Endothelial cell of umbilical vein (primary cell): Measurements from ENCODE around the gene GANAB. TPM values are rescaled to one million over a fixed set of nuclear protein-coding genes. Genes with fewer than 3 reads are reported as not detected.

Source experiments
- Bru-seq: library from RNA; stranded (reverse); fragments of 400-500 nt; gene quantifications from one replicate; lab custom pipeline; 2021; lab: Mats Ljungman, UMichigan
- BruChase-seq, 2 experiments: library from RNA; stranded (reverse); fragments of 400-500 nt; gene quantifications; one replicate each; lab custom pipeline; 2021; lab: Mats Ljungman, UMichigan
- BruUV-seq: library from RNA; stranded (reverse); fragments of 400-500 nt; replicated peaks from 2 replicates; lab custom pipeline; 2021; lab: Mats Ljungman, UMichigan
- CTCF ChIA-PET: fragments of 300-600, 350-600 bp; sonication (Branson Sonifier 250); formaldehyde crosslinking; loops from one replicate; lab custom pipeline; 2021; ENCODE audit warnings: antibody characterized with exemption, inconsistent platforms; lab: Charles Lee
- POLR2A ChIA-PET: fragments of 300-600, 350-600 bp; sonication (Branson Sonifier 250); formaldehyde crosslinking; loops from one replicate; lab custom pipeline; 2021; ENCODE audit warnings: antibody characterized with exemption, inconsistent platforms; lab: Charles Lee
- DNase-seq: peaks from one replicate; pipeline ENCODE4 v3.0.0-alpha.2; 2011; ENCODE audit warnings: low read depth, low spot score
- FAIRE-seq: peaks from 2 replicates; lab custom pipeline; 2011; peaks lifted over from hg19 to GRCh38; lab: Jason Lieb, UNC
- H2AFZ ChIP-seq: 2 replicates; pipeline ENCODE4 v1.6.0; 2012; ENCODE audit warnings: low read depth, low read length, control low read depth, inconsistent platforms
- H3K27ac ChIP-seq: 2 replicates; pipeline ENCODE4 v1.5.1; 2011; ENCODE audit warnings: low read depth, mild to moderate bottlenecking, control low read depth, low read length, moderate library complexity; ENCODE audit not compliant: insufficient read depth
- H3K27me3 ChIP-seq, 2 experiments: 2 replicates each; pipeline versions ENCODE4 v1.6.0 to v1.6.1; 2011; ENCODE audit warnings: low read length in 2 of 2, mixed read lengths in 1 of 2; ENCODE audit not compliant: control insufficient read depth in 2 of 2, insufficient read depth in 2 of 2
- H3K36me3 ChIP-seq, 2 experiments: 2 replicates in 1 of 2; 3 replicates in 1 of 2; pipeline ENCODE4 v1.5.1; 2011; ENCODE audit warnings: low read length in 2 of 2, mild to moderate bottlenecking in 1 of 2, moderate library complexity in 1 of 2; ENCODE audit not compliant: control insufficient read depth in 2 of 2, insufficient read depth in 2 of 2; ENCODE audit errors: extremely low read depth in 1 of 2
- H3K4me1 ChIP-seq: 3 replicates; pipeline ENCODE4 v1.5.1; 2011; ENCODE audit warnings: mild to moderate bottlenecking, low read length; ENCODE audit not compliant: control insufficient read depth, insufficient read depth; ENCODE audit errors: extremely low read depth
- H3K4me2 ChIP-seq: 2 replicates; pipeline ENCODE4 v1.6.1; 2011; ENCODE audit warnings: low read length, control low read depth, mixed read lengths; ENCODE audit not compliant: insufficient read depth
- H3K4me3 ChIP-seq, 3 experiments: fragments of 200-600 bp in 1 of 3; sonication (generic), shearing (Covaris generic) in 1 of 3; replicated peaks in 1 of 3; 2 replicates each; pipeline ENCODE4 v1.5.1; 2011 to 2016; ENCODE audit warnings: control low read depth in 3 of 3, low read length in 3 of 3, mild to moderate bottlenecking in 2 of 3, inconsistent platforms in 1 of 3, low read depth in 1 of 3, moderate library complexity in 1 of 3; ENCODE audit not compliant: insufficient read depth in 1 of 3
- H3K79me2 ChIP-seq: 2 replicates; pipeline ENCODE4 v1.6.0; 2012; ENCODE audit warnings: low read length, inconsistent platforms; ENCODE audit not compliant: control insufficient read depth, insufficient read depth
- H3K9ac ChIP-seq: replicated peaks from 2 replicates; pipeline ENCODE3; 2011; ENCODE audit warnings: low read length, control low read depth; ENCODE audit not compliant: insufficient read depth; ENCODE audit errors: extremely low read depth
- H3K9me1 ChIP-seq: replicated peaks from 3 replicates; pipeline ENCODE4 v1.6.0; 2011; ENCODE audit warnings: mild to moderate bottlenecking, low read length; ENCODE audit not compliant: control insufficient read depth, insufficient read depth; ENCODE audit errors: extremely low read depth
- H3K9me3 ChIP-seq: replicated peaks from 2 replicates; pipeline ENCODE4 v1.5.1; 2012; ENCODE audit warnings: low read length, inconsistent platforms; ENCODE audit not compliant: control insufficient read depth, insufficient read depth
- H4K20me1 ChIP-seq: replicated peaks from 2 replicates; pipeline ENCODE3; 2011; ENCODE audit warnings: mild to moderate bottlenecking, low read length; ENCODE audit not compliant: control insufficient read depth, insufficient read depth; ENCODE audit errors: extremely low read depth
- EZH2 ChIP-seq: IDR thresholded peaks from 2 replicates; pipeline ENCODE4 v1.6.1; 2012; ENCODE audit warnings: borderline replicate concordance, low read depth, mild to moderate bottlenecking, moderate library complexity, low read length, inconsistent platforms; ENCODE audit not compliant: severe bottlenecking
- GATA2 ChIP-seq: IDR thresholded peaks from 2 replicates; pipeline ENCODE4 v1.7.0; 2011; ENCODE audit warnings: low read depth, mild to moderate bottlenecking, moderate library complexity, mixed read lengths, low read length; ENCODE audit not compliant: insufficient read length, insufficient read depth
- MAX ChIP-seq: IDR thresholded peaks from 2 replicates; pipeline ENCODE4 v1.6.1; 2011; ENCODE audit not compliant: insufficient read depth, insufficient read length
- POLR2A ChIP-seq: IDR thresholded peaks from 2 replicates; pipeline ENCODE4 v1.6.1; 2012; ENCODE audit warnings: low read depth, mild to moderate bottlenecking, control low read depth, low read length
- POLR2AphosphoS5 ChIP-seq: IDR thresholded peaks from 2 replicates; pipeline ENCODE4 v1.6.1; 2012; ENCODE audit warnings: low read depth, mild to moderate bottlenecking, control low read depth, low read length, moderate library complexity; ENCODE audit not compliant: insufficient read depth
- dilution Hi-C: fragments of 300-500 bp; cut with MboI; formaldehyde crosslinking; loops from one replicate; pipeline ENCODE4 v1.15.0; 2019; ENCODE audit warnings: low sequenced_read_pairs; ENCODE audit not compliant: extremely low pct_ligation_motif_present
- intact Hi-C: fragments of 100-400 bp; cut with micrococcal nuclease; formaldehyde crosslinking; loops from one replicate; pipeline ENCODE4 v1.10.0; 2022
- long read RNA-seq: library from polyadenylated mRNA; stranded (forward); transcript quantifications from one replicate; pipeline ENCODE4 v2.0.0, GENCODE V29; 2021
- polyA minus RNA-seq, 3 experiments: library from RNA; depleted of rRNA, polyadenylated mRNA; stranded (reverse); fragments of >200 nt; gene quantifications; 1 replicate in 1 of 3; 2 replicates in 2 of 3; pipeline ENCODE4 v1.2.3, GENCODE V29; 2011
- polyA plus RNA-seq, 4 experiments: library from polyadenylated mRNA; depleted of rRNA in 3 of 4; stranded (reverse) in 3 of 4; unstranded in 1 of 4; fragments of >200 nt; gene quantifications; 2 replicates each; pipeline versions ENCODE4 v1.2.1 to v1.2.3, GENCODE V29; 2011 to 2012; ENCODE audit warnings: missing spikeins in 1 of 4
- total RNA-seq: library from RNA; stranded (reverse); gene quantifications from 2 replicates; pipeline ENCODE4 v1.2.3, GENCODE V29; 2021

GANAB gene
- total RNA-seq (357 and 389 TPM in 2 replicates), polyA plus RNA-seq (433 and 455 TPM in 2 replicates), polyA minus RNA-seq (494 and 636 TPM in 2 replicates), Bru-seq, nascent RNA (percentile 85 among the genes with signal in this experiment), BruChase-seq, experiment 1, labeled RNA remaining after a 6-hour chase (percentile 97 among the genes with signal in this experiment), BruChase-seq, experiment 2, labeled RNA remaining after a 2-hour chase (percentile 93 among the genes with signal in this experiment)
- 257 and 286 TPM in 2 replicates for polyA plus RNA-seq (2011; cell fraction: cytosol; rRNA removed)
- polyA plus RNA-seq (2011; cell fraction: nucleus; rRNA removed): 426 and 431 TPM in 2 replicates
- 275 and 294 TPM in 2 replicates for polyA plus RNA-seq (2012)
- polyA minus RNA-seq (2011; cell fraction: cytosol; rRNA and poly(A)+ RNA removed): 192 TPM
- 143 and 195 TPM in 2 replicates for polyA minus RNA-seq (2011; cell fraction: nucleus; rRNA and poly(A)+ RNA removed)
- long read RNA-seq, transcript GANAB-202 (24 exons, 3,608 nt): major isoform, 52 of 313 reads
- long read RNA-seq, transcript GANAB-201 (25 exons, 3,906 nt): minor isoform, 8 of 313 reads
- long read RNA-seq, partial matches to known transcripts: 59 of 313 reads
- long read RNA-seq, other reads (novel, unspliced or antisense): 193 of 313 reads

DNA sequence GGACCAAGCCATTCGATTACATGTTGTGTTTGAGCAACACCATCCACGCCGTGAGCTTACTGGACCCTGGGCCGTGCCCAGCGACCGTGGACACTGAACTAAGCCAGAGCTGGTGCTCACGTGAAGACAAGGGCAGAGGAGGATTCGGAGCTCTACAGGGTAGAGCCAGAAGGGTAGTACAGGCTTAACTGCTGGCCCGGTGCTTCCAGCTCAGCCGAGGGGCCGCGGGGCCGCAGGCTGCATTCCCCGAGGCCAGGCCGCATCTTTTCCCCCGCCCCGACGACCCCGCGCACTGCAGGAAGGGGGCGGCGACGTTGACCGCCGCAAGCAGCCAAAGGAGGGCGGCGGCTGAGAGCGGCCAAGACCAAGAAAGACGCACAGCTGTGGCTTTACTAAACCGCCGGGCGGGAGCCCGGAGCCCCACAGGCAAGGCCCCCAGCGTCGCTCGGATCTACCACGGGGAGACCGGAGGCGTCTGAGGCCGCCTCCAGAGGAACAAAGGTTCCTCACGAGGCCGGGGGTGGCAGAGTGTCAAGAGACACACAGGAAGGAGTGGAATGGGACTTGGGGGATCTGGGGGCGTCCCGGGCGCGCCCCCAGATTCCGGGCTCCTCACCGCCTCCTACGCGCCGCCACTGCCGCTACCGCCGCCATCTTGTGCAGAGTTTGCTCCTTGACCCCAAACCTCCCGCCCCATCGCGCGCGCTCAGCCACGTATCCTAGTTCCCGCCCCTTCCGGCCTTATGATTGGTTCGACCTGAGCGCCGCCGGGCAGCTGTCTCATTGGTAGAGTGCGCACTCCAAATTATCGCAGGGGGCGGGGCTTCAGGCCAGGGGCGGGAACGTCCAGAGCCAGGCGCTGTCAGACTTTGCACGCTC lies at the start of gene GANAB:
Gene GANAB (minus strand): TSS at position 668 of the 879 bp plus-strand sequence. CDS start 14 bp downstream, at position 654.
- Histone ChIP-seq H3K79me2 (peaks cover 41% of the 10 kb centered on the region), H3K9ac (peak within 1 kb of the TSS; percentile 92), H3K9me3 (no peaks in the 10 kb centered on the region), H3K4me1 (peaks cover 11% of the 10 kb centered on the region), H3K4me3 (peak within 1 kb of the TSS; percentile 62 to 87 (median 65)), H3K9me1 (no peaks in the 10 kb centered on the region), H3K4me2 (peak within 1 kb of the TSS; percentile 53), H4K20me1 (no peaks in the 10 kb centered on the region), H3K36me3 (peaks cover 15 to 25% of the 10 kb centered on the region in 2 experiments), H2AFZ (peak within 1 kb of the TSS; percentile 32), H3K27me3 (no peaks in the 10 kb centered on the region), H3K27ac (peak within 1 kb of the TSS; percentile 80)
- CTCF ChIA-PET: interaction anchor here (0.8 to 1.5 kb wide), 5 partner anchors 35 to 48 kb away, joined by 3 to 4 read pairs (median 3); partner anchors contain the start of gene MTA2
- POLR2A ChIA-PET: interaction anchor here (0.5 to 2.7 kb wide), 11 partner anchors 19 to 195 kb away, joined by 3 to 41 read pairs (median 4); partner anchors contain the start of genes B3GAT3, C11orf98, CSKMT and EEF1G
- DNase-seq (peak; percentile 97), FAIRE-seq (peak; percentile 99)
- intact Hi-C loops: loop anchor here (1.0 kb wide), 4 partner anchors 24 to 81 kb away; partner anchors contain the start of genes EEF1G and HNRNPUL2
- dilution Hi-C loops: no loop called here
- TSS peak; percentile 79 for BruUV-seq
- TF ChIP-seq MAX: no peak
- TF ChIP-seq POLR2AphosphoS5: peak; percentile 99
- no peak for TF ChIP-seq GATA2
- TF ChIP-seq EZH2: no peak
- TF ChIP-seq POLR2A: peak; percentile 97
